Ectodermal cell (in vitro differentiated cells): ENCODE data around the gene TMEM131L. TPM values are rescaled to one million over a fixed set of nuclear protein-coding genes. Genes with fewer than 3 reads are reported as not detected.
"Not testable (repeated sequence)": the region's sequence is repeated elsewhere in the genome, so short reads cannot be mapped to it uniquely, and the experiment has no call there.

Experiments used
- H3K27ac ChIP-seq: 2 replicates; pipeline ENCODE4 v1.7.0; 2013; ENCODE audit warnings: mild to moderate bottlenecking, low read depth, low read length; ENCODE audit not compliant: insufficient read depth, poor library complexity, severe bottlenecking
- H3K27me3 ChIP-seq: 2 replicates; pipeline ENCODE4 v1.7.0; 2013; ENCODE audit warnings: mild to moderate bottlenecking, low read length; ENCODE audit not compliant: insufficient read depth, control insufficient read depth, poor library complexity, severe bottlenecking
- H3K36me3 ChIP-seq: one replicate; pipeline ENCODE4 v1.7.0; 2013; ENCODE audit warnings: low read length; ENCODE audit not compliant: control insufficient read depth, insufficient read depth
- H3K4me1 ChIP-seq: one replicate; pipeline ENCODE4 v1.7.0; 2013; ENCODE audit warnings: low read length; ENCODE audit not compliant: control insufficient read depth, insufficient read depth
- H3K4me3 ChIP-seq: 2 replicates; pipeline ENCODE4 v1.7.0; 2013; ENCODE audit warnings: low read depth, low read length, control low read depth; ENCODE audit not compliant: insufficient read depth
- H3K9me3 ChIP-seq: 2 replicates; pipeline ENCODE4 v1.7.0; 2013; ENCODE audit warnings: mild to moderate bottlenecking, low read length, moderate library complexity; ENCODE audit not compliant: control insufficient read depth
- WGBS, 2 experiments: methylation state at CpG; one replicate each; pipeline ENCODE4 v1.1.7; 2013; ENCODE audit warnings: missing lambda C conversion rate in 2 of 2; 5-methylcytosine and 5-hydroxymethylcytosine counted together
- polyA plus RNA-seq, 4 experiments: library from polyadenylated mRNA; stranded (reverse); fragments of 50-300 nt; gene quantifications; one replicate each; pipeline ENCODE4 v1.2.3, GENCODE V29; 2013

TMEM131L gene
- polyA plus RNA-seq (2013, experiment 1 of 4), result 15.9 TPM
- 20.0 TPM for polyA plus RNA-seq (2013, experiment 2 of 4)
- 15.6 TPM for polyA plus RNA-seq (2013, experiment 3 of 4)
- 17.3 TPM for polyA plus RNA-seq (2013, experiment 4 of 4)

- Histone ChIP-seq H3K27me3 (peaks cover 16% of the 10 kb centered on the region), H3K4me1 (peaks cover 6% of the 10 kb centered on the region), H3K9me3 (no peaks in the 10 kb centered on the region), H3K27ac (no peak within 1 kb of the TSS), H3K36me3 (no peaks in the 10 kb centered on the region), H3K4me3 (peak within 1 kb of the TSS; percentile 65)
- 0% methylated on average over 103 of the region's 103 CpGs for WGBS, 2 experiments
Observed at GRCh38 chr4:153466081-153466948, at the start of gene TMEM131L. TMEM131L (plus strand) TSS chr4:153466360; CDS start chr4:153466398, 38 bp downstream.

DNA sequence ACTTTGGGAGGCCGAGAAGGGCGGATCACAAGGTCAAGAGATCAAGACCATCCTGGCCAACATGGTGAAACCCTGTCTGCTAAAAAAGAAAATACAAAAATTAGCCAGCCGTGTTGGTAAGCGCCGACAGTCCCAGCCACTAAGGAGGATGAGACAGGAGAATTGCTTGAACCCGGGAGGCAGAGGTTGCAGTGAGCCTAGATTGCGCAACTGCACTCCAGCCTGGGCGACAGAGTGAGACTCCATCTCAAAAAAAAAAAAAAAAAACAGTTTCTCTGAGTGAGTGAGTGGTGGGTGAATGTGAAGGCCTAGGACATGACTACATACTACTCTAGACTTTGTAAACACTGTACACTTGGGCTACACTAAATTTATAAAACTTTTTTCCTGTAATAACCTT lies 49.7 kb upstream of the TMEM131L start:
- 80 to 82% methylated on average over 7 to 8 of the region's 8 CpGs for WGBS, 2 experiments
- not testable (repeated sequence) for H3K27me3 ChIP-seq, H3K27ac ChIP-seq, H3K36me3 ChIP-seq, H3K9me3 ChIP-seq, H3K4me1 ChIP-seq, H3K4me3 ChIP-seq

- Histone ChIP-seq H3K27ac (peak overlapping the region; percentile 26), H3K4me3 (no peak overlapping the region)
- WGBS, 2 experiments, result 93 to 97% methylated on average over 5 to 7 of the region's 7 CpGs
Observed at GRCh38 chr4:153418121-153418520, 48.0 kb upstream of the TMEM131L start.

DNA sequence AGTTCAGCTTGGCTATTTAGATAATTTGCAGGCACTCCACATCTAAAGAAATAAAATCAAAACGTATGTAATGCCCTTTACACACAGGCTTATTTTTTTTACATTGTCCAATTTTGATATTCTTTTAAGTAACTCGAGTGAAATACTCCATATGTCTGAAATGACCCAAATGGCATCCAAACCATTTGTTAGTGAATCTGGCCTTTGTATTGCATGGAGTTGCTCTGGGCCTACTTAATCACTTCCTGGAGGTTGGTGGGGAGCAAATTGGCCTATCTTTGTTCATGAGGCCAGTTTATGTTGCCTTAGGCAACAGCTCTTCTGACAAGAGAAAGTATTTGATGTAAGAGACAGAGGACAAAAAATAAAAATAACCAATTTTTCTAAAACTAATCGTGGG lies 47.6 kb upstream of the TMEM131L start:
- Histone ChIP-seq H3K4me1 (no peaks in the 10 kb centered on the region), H3K4me3 (no peak overlapping the region), H3K9me3 (no peaks in the 10 kb centered on the region), H3K36me3 (no peaks in the 10 kb centered on the region), H3K27me3 (no peaks in the 10 kb centered on the region), H3K27ac (peak overlapping the region; percentile 26)
- 79 to 83% methylated on average over 2 of the region's 3 CpGs for WGBS, 2 experiments

More at GRCh38 chr4:153418121-153418520, 48.0 kb upstream of the TMEM131L start:
- H3K4me1 ChIP-seq, result no peaks in the 10 kb centered on the region
- H3K27me3 ChIP-seq, result no peaks in the 10 kb centered on the region
- no peaks in the 10 kb centered on the region for H3K9me3 ChIP-seq
- H3K36me3 ChIP-seq, result no peaks in the 10 kb centered on the region

DNA sequence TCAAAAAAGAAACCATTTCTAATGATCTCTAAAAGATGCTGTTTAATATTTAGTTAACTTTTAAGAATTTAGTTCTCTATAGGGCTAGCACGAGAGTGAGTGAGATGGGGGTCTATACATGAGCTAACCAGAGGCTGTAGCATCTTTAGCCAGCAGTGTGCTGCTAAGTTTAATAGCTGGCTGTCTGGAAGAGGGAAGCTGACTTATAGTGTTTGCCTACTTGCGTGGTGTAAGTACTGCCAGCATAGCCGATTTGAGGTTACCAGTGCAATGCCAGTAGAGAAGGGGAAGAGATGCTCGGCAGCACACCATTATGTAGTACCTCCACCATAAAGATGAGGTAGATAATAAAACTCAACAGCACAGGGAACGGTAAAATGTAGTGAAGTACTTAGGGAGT lies 47.1 kb upstream of the TMEM131L start:
- WGBS, 2 experiments, result 90 to 92% methylated on average over 5 of the region's 5 CpGs

DNA sequence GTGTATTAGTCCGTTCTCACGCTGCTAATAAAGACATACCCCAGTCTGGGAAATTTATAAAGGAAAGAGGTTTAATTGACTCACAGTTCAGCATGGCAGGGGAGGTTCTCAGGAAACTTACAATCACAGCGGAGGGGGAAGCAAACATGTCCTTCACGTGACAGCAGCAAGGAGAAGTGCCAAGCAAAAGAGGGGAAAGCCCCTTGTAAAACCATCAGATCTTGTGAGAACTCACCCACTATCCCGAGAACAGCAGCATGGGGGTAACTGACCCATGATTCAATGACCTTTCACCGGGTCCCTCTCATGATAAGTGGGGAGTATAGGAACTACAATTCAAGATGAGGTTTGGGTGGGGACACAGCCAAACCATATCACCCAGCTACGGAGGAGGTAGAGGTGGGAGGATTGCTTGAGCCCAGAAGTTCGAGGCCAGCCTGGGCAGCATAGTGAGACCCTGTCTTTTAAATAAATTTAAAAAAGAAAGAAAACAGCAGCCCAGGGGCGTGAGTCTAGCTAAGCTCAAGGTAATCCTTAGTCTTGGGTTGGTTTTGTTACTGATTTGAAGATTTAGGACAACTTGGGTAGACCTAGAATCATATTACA lies 46.4 kb upstream of the TMEM131L start:
- WGBS, 2 experiments, result 92 to 95% methylated on average over 9 of the region's 9 CpGs
- no peaks in the 10 kb centered on the region for H3K4me1 ChIP-seq
- H3K27ac ChIP-seq, result no peak overlapping the region
- no peak overlapping the region for H3K4me3 ChIP-seq
- no peaks in the 10 kb centered on the region for H3K36me3 ChIP-seq
- no peaks in the 10 kb centered on the region for H3K9me3 ChIP-seq
- H3K27me3 ChIP-seq, result no peaks in the 10 kb centered on the region

More for the DNA sequence above, 47.1 kb upstream of the TMEM131L start:
- Histone ChIP-seq H3K4me3 (no peak overlapping the region), H3K27me3 (no peaks in the 10 kb centered on the region), H3K27ac (no peak overlapping the region), H3K4me1 (no peaks in the 10 kb centered on the region), H3K9me3 (no peaks in the 10 kb centered on the region), H3K36me3 (no peaks in the 10 kb centered on the region)

- no peaks in the 10 kb centered on the region for H3K9me3 ChIP-seq
- no peak overlapping the region for H3K27ac ChIP-seq
- H3K27me3 ChIP-seq, result no peaks in the 10 kb centered on the region
- no peaks in the 10 kb centered on the region for H3K36me3 ChIP-seq
- no peaks in the 10 kb centered on the region for H3K4me1 ChIP-seq
- H3K4me3 ChIP-seq, result no peak overlapping the region
- 83 to 96% methylated on average over 2 of the region's 2 CpGs for WGBS, 2 experiments
Observed at GRCh38 chr4:153420361-153420760, 45.8 kb upstream of the TMEM131L start.

GRCh38 chr4:153421941-153422340 lies 44.2 kb upstream of the TMEM131L start:
- Histone ChIP-seq H3K27ac (no peak overlapping the region), H3K36me3 (no peaks in the 10 kb centered on the region), H3K4me3 (no peak overlapping the region), H3K9me3 (no peaks in the 10 kb centered on the region), H3K4me1 (no peaks in the 10 kb centered on the region), H3K27me3 (no peaks in the 10 kb centered on the region)
- WGBS, 2 experiments, result 94% methylated on average over 3 of the region's 3 CpGs

DNA sequence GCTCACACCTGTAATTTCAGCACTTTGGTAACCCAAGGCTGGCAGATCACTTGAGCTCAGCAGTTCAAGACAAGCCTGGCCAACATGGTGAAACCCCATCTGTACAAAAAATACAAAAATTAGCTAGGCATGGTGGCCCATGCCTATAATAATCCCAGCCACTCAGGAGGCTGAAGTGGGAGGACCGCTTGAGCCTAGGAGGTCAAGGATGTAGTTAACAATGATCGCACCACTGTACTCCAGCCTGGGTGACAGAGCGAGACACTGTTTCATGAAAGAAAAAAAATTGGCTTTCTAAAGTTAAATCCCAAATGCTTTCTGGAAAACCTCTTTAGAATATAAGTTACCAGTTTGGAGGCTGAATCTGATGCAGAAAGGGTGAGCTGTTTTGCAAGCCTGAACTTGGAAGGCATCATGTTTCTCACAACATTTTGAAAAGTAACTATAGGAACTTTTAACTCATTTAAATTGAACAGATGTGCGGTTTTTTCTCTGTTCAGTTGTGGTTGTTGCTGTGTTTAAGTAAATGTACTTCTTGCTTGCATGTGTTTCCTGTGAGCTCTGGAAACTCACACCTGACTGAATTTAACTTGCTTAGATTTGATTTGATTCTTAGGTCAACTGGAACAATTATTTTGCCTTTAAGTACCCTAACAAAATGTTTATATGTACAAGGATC lies 39.8 kb upstream of the TMEM131L start:
- 94 to 96% methylated on average over 4 of the region's 4 CpGs for WGBS, 2 experiments
- no peak overlapping the region for H3K4me3 ChIP-seq
- no peak overlapping the region for H3K27ac ChIP-seq
- H3K27me3 ChIP-seq, result no peaks in the 10 kb centered on the region
- no peaks in the 10 kb centered on the region for H3K9me3 ChIP-seq
- H3K36me3 ChIP-seq, result no peaks in the 10 kb centered on the region
- H3K4me1 ChIP-seq, result no peaks in the 10 kb centered on the region
